Heart left ventricle (tissue), 16 donors: ENCODE data around the gene PAQR4. TPM values are rescaled to one million over a fixed set of nuclear protein-coding genes. Genes with fewer than 3 reads are reported as not detected.

Experiments
- ATAC-seq, 4 donors: fragments of 200-7000 bp; cut with Tn5 transposase; one replicate each; pipeline ENCODE4 v1.9.1; 2020 to 2022; ENCODE audit warnings: moderate library complexity in 4 of 4, mild to moderate bottlenecking in 3 of 4, moderate number of reproducible peaks in 1 of 4
- DNase-seq, 5 donors: peaks; one replicate each; pipeline ENCODE4 v3.0.0-alpha.2; 2020
- H3K27ac ChIP-seq, 12 donors: fragments of 200-600 bp; sonication (generic) in 4 of 12; one replicate each; pipeline versions ENCODE4 v1.5.0 to v1.8.0; 2016 to 2022; ENCODE audit warnings: mild to moderate bottlenecking in 2 of 12
- H3K27me3 ChIP-seq, 9 donors: fragments of 200-600 bp; sonication (generic) in 2 of 9; one replicate each; pipeline versions ENCODE4 v1.5.1 to v1.8.0; 2016 to 2022; ENCODE audit warnings: mild to moderate bottlenecking in 3 of 9
- H3K36me3 ChIP-seq, 9 donors: fragments of 200-600 bp; sonication (generic) in 2 of 9; one replicate each; pipeline versions ENCODE4 v1.5.0 to v1.8.0; 2018 to 2022; ENCODE audit warnings: mild to moderate bottlenecking in 2 of 9
- H3K4me1 ChIP-seq, 12 donors: fragments of 200-600 bp; sonication (generic) in 4 of 12; one replicate each; pipeline versions ENCODE4 v1.5.0 to v1.8.0; 2016 to 2022; ENCODE audit warnings: mild to moderate bottlenecking in 3 of 12
- H3K4me3 ChIP-seq, 12 donors: fragments of 200-600 bp; sonication (generic) in 4 of 12; one replicate each; pipeline versions ENCODE4 v1.5.0 to v1.8.0; 2017 to 2022; ENCODE audit warnings: mild to moderate bottlenecking in 9 of 12, moderate library complexity in 4 of 12
- H3K9me3 ChIP-seq, 12 donors: fragments of 200-600 bp; sonication (generic) in 4 of 12; one replicate each; pipeline versions ENCODE4 v1.5.0 to v1.8.0; 2016 to 2022; ENCODE audit warnings: mild to moderate bottlenecking in 1 of 12
- POLR2A ChIP-seq, 2 donors: fragments of 450-650 bp; IDR thresholded peaks; one replicate each; pipeline ENCODE4 v1.6.1; 2017; ENCODE audit warnings: antibody characterized with exemption in 2 of 2, mild to moderate bottlenecking in 2 of 2, moderate library complexity in 2 of 2
- WGBS, 4 donors: extraction: QIAGEN DNeasy Blood & Tissue Kit in 2 of 4; methylation state at CpG; one replicate each; pipeline versions ENCODE4 v1.1.5 to v1.1.7; 2013 to 2018; 5-methylcytosine and 5-hydroxymethylcytosine counted together
- intact Hi-C, 10 donors: fragments of 100-400 bp; cut with DNase I; formaldehyde crosslinking; loops; one replicate each; pipeline versions ENCODE4 v1.11.1 to v1.14.2; 2022
- polyA plus RNA-seq, 2 donors: library from polyadenylated mRNA; stranded (reverse); fragments of 200-250 nt; gene quantifications; one replicate each; pipeline ENCODE4 v1.2.3, GENCODE V29; 2013
- total RNA-seq, 9 donors: library from RNA; depleted of rRNA in 2 of 9; stranded (reverse); fragments of >200 nt in 2 of 9; fragmentation: NEBNext Ultra II Directional in 3 of 9; extraction: Animal tissue kit (Norgen Biotek cat#: 25700) in 3 of 9; gene quantifications; one replicate each; pipeline versions ENCODE4 v1.1.0 to v1.2.4, GENCODE V29; 2016 to 2023
- TF ChIP-seq, protein P1 (sequence below), 12 donors: fragments of 200-600 bp; sonication (generic) in 4 of 12; IDR thresholded peaks; one replicate each; pipeline versions ENCODE4 v1.5.0 to v1.8.0; 2018 to 2022; ENCODE audit warnings: antibody characterized with exemption in 12 of 12, mild to moderate bottlenecking in 5 of 12
- donor health status: ischemic (EF 13 %, LVEDD 7.1; RV severe dilation, severe dysfunction).
- donor health status: healthy with polysubstance abuse.
- donor health status: DM: no; HTN: yes; CAD: no.
- donor health status: DM: no; HTN: no; CAD: no.
- donor health status: ischemic (EF 25% LVEDD 6.9; RV normal size, moderate dysfunction).
- donor health status: ischemic (EF 25% LVEDD 5.7; RV mildly dilated, moderate dysfunction).
- donor health status: healthy.
- donor health status: DM: yes; HTN: yes; CAD: no.
- donor health status: ischemic (EF 35%, LVEDD 5.7; RV mildly dilated, moderate dysfunction).
- donor health status: nonischemic (EF 11% LVEDD 7.7; RV severe dilation, severe dysfunction).
- donor health status: DM: yes; HTN: yes; CAD: no.
- donor health status: PGD.
- donor health status: ischemic (EF 29% LVEDD 5.4; RV normal size, mild dysfunction).
- donor health status: nonischemic (EF 23%, LVEDD 6.1; RV moderate dilation, normal function).

The PAQR4 gene
- total and polyA plus RNA-seq, 11 donors: 6.9 to 16.3 (median 9.0) TPM

- no peak overlapping the region for H3K27ac ChIP-seq
- H3K4me3 ChIP-seq: no peak overlapping the region
- peaks cover 8 to 13% (median 11%) of the 10 kb centered on the region in 9 donors for H3K27me3 ChIP-seq
- no peak for ATAC-seq
- H3K9me3 ChIP-seq: no peaks in the 10 kb centered on the region
- no peak for DNase-seq
- peaks cover 0 to 21% (median 0%) of the 10 kb centered on the region in 9 donors for H3K36me3 ChIP-seq
- intact Hi-C loops: no loop called here
- H3K4me1 ChIP-seq: peaks cover 2 to 40% (median 21%) of the 10 kb centered on the region in 12 donors
- 75 to 79% (median 78%) methylated on average over 11 to 15 of the region's 15 CpGs for WGBS, 4 donors
- TF ChIP-seq, protein P1, sequence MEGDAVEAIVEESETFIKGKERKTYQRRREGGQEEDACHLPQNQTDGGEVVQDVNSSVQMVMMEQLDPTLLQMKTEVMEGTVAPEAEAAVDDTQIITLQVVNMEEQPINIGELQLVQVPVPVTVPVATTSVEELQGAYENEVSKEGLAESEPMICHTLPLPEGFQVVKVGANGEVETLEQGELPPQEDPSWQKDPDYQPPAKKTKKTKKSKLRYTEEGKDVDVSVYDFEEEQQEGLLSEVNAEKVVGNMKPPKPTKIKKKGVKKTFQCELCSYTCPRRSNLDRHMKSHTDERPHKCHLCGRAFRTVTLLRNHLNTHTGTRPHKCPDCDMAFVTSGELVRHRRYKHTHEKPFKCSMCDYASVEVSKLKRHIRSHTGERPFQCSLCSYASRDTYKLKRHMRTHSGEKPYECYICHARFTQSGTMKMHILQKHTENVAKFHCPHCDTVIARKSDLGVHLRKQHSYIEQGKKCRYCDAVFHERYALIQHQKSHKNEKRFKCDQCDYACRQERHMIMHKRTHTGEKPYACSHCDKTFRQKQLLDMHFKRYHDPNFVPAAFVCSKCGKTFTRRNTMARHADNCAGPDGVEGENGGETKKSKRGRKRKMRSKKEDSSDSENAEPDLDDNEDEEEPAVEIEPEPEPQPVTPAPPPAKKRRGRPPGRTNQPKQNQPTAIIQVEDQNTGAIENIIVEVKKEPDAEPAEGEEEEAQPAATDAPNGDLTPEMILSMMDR (IDR thresholded peaks at IDR 0.05): no peak
- no peak for TF ChIP-seq POLR2A (IDR thresholded peaks at IDR 0.05)
These were observed 3.0 kb downstream of the PAQR4 start for GRCh38 chr16:2971985-2972784.

GRCh38 chr16:2973093-2973492 is 3.9 kb downstream of the PAQR4 start:
- Histone ChIP-seq H3K27ac (no peak overlapping the region), H3K36me3 (peaks cover 0 to 21% (median 0%) of the 10 kb centered on the region in 9 donors), H3K4me1 (peaks cover 0 to 31% (median 18%) of the 10 kb centered on the region in 12 donors), H3K4me3 (no peak overlapping the region), H3K9me3 (no peaks in the 10 kb centered on the region), H3K27me3 (peaks cover 0 to 4% (median 2%) of the 10 kb centered on the region in 9 donors)
- TF ChIP-seq POLR2A (IDR thresholded peaks at IDR 0.05): no peak
- TF ChIP-seq, protein P1 (IDR thresholded peaks at IDR 0.05): no peak
- ATAC-seq (no peak), DNase-seq (no peak)
- WGBS, 4 donors: 43 to 87% (median 66%) methylated on average over 4 to 5 of the region's 5 CpGs
- intact Hi-C loops: no loop called here

DNA sequence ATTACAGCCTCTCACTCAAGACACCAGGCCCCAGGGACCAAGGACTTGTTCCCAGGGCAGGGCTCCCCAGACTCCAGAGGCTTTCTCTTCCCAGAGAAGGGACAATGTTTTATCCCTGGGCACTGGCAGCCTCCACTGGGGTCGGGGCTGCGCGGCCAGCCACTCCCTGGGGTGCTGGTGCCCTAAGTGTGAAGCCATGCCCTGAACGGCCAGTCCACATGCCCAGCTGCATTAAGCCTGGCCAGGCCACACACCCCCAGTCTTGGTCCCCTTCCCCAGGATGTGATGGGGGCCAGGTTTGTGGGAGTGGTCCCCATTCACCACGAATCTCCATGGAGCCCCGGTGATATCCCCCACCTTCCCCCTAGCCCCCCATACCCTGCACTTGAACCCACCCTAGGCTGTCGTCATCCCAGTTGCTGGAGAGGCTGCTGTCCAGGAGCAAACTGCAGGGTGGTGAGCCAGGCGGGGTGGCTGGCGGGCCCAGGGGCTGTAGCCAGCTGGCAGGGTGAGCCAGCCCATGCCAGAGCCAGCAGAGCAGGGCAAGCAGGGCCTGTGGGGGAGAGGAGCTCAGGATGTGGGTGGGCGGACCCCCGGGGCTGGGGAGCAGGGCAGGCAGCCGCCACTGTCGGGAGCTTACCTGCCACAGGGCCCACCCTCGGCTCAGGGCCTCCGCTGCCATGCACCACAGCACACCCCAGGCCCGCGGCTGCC is 4.6 kb downstream of the PAQR4 start:
- Histone ChIP-seq H3K27ac (no peak overlapping the region), H3K4me1 (peaks cover 0 to 24% (median 12%) of the 10 kb centered on the region in 12 donors), H3K9me3 (no peaks in the 10 kb centered on the region), H3K4me3 (no peak overlapping the region), H3K27me3 (no peaks in the 10 kb centered on the region), H3K36me3 (peaks cover 0 to 21% (median 0%) of the 10 kb centered on the region in 9 donors)
- WGBS, 4 donors: 80 to 89% (median 87%) methylated on average over 4 to 17 of the region's 17 CpGs
- DNase-seq (no peak), ATAC-seq (no peak)
- intact Hi-C loops: no loop called here
- TF ChIP-seq, protein P1 (IDR thresholded peaks at IDR 0.05): no peak
- TF ChIP-seq POLR2A (IDR thresholded peaks at IDR 0.05): no peak
